ENCODE data around the gene SDSL.

SDSL gene

DNA sequence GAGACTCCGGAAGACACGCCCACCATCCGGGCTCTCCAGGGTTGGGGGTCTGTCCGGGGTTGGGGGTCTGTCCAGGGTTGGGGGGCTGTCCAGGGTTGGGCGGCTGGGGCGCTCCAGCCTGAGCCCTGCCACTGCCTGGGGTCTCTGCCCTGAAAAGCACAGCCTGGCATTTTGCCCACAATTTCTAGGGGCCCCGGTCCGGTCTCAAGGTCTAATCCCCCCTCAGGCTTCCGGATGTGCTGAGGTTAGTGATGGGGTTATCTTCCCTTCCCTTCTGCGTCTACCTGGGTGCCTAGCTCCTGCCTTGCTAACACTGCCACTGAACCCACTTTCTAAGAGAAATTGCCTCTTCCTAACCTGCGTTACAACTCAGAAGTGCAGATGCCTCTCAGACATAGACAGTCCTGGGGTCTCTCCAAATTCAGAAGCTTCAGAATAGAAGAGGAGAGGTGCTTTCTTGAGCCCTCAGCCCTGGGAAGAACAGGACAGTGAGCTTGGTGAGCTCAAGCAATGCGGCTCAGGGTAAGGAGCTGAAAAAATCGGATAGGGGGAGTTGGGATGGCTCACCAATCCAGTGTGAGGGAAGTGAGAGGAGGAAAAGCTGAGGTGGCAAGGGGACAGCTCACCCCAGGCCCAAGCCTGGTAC lies 43.8 kb downstream of the SDSL start:
- DNase-seq, result no peak
- intact Hi-C loops (cut with DNase I), result no loop called here

DNA sequence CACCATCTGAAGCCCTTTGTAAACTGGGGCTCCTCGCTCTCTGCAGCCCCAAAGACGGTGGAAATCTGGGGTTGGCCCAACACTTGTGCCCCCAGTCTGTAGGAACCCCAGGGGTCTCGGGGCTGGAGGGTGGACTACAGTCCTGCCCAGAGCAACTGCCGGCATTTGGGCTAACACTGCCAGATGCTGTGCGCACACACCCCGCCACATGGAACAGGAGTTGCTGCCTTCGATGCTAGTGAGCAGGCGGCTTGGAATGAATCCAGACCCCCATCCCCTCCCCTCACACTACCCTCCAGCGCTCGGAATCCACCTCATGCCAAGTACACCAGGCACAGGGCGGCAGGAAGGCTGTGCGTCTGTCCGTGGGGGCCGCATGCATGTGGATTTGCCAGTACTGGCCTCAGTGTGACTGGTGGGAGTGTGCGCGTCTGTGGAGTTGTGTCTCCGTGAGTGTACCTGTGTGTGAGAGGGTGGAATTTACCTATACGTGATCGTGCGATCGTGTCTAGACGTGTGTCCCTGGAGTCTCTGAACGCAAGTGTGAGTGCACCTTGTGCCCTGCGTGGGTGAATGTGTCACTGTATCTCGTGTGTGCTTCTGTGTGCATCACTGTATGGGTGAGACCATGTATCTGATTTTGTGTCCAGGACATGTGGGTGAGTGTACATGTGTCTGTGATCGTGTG lies 44.4 kb downstream of the SDSL start:
- intact Hi-C loops (cut with DNase I), result no loop called here
- no peak for DNase-seq

DNA sequence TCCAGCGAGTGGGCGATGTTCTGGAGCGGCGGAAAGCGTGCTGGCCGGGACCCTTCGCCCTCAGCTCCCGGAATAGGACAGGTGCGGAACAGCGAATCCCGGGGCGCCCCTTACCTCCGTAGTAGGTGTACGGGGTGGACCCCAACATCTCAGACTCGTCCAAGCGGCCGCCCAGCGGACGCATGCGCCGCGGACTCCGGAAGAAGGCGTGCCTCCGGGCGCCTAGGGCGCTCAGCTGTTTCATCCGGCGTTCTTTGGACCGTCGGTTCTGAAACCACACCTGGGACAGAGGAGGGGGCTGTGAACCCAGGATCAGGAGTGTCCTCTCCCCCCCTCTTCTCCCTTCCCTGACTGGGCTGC lies 44.9 kb downstream of the SDSL start:
- intact Hi-C loops (cut with DNase I), result no loop called here
- no peak for DNase-seq

DNA sequence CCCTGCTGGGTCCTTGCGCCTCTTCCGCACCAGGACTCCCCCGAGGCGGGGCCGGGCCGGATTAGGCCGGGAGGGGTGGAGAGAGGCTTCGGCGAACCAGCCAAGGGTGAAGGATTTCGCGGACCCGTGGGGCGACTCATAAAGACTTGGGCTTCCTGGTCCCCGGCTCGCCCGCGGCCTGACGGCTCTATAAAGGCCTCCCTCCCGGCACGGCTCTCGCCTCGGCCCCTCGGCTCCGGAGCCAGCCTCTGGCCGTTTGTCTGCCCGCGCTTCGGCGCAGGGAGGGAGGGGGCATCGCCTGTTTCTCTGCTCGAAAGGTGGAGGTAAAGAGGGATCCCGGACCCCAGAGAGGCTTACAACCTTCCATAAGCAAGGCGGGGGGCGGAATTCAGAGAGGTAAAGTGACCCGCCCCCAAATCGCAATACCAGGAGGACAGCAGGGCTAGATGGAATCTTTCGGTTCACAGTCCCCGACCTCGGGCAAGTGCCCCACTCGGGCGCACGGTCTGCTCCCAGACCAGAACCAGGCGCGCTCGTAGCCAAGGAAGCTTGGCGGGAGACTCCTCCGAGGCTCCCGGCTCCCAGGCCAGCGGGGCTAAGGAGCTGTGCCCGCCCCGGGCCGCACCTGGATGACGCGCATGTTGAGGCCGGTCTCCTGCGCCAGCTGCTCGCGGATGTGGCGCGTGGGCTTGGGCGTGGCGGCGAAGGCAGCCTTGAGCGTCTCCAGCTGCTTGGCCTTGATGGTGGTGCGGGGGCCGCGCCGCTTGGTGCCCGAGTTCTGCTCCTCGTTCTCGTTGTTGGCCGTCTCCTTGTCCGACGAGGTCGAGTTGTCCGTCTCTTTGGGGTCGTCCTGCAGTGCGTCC lies 45.6 kb downstream of the SDSL start:
- intact Hi-C loops (cut with DNase I), result no loop called here
- DNase-seq, result no peak

DNA sequence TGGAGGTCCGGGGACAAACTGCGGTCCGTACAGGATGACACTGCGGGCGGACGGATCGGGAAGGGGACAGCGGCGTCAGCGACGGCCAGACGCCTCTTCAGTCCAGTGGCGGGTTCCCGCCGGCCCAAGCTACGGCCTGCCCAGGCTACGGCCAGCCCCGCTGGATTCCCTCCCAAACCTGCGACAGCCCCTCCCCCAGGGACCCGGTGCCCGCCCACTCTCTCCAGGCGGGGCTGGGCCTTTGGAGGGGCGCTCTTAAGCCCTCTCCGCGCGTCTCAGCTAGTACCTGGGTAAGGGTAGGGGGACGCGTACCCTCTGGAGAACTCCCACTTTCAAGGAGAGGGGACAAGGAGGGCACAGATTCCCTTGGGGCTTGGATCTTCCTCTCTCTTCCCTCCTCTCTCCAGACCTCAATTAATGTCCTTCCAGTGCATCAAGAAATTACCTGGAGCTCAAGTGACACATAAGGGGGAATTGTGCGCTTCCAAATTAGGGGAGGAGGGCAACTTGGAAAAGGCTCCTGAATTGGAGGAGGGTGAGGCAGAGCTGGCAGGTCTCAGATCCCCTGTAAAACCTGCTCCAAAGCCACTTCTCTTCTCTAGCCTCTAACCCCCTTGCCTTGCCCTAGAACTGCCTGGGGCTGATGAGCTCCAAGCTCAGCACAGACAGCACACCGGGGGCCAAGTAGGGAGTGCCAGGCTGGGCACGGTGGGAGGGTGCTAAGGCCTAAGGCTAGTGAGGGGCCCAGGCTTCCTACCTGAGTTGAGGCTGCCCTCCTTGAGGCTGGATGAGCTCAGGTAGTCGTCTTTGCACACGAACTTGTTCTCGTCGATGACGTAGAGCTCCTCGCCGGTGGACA lies 46.4 kb downstream of the SDSL start:
- no peak for DNase-seq
- intact Hi-C loops (cut with DNase I), result no loop called here

DNA sequence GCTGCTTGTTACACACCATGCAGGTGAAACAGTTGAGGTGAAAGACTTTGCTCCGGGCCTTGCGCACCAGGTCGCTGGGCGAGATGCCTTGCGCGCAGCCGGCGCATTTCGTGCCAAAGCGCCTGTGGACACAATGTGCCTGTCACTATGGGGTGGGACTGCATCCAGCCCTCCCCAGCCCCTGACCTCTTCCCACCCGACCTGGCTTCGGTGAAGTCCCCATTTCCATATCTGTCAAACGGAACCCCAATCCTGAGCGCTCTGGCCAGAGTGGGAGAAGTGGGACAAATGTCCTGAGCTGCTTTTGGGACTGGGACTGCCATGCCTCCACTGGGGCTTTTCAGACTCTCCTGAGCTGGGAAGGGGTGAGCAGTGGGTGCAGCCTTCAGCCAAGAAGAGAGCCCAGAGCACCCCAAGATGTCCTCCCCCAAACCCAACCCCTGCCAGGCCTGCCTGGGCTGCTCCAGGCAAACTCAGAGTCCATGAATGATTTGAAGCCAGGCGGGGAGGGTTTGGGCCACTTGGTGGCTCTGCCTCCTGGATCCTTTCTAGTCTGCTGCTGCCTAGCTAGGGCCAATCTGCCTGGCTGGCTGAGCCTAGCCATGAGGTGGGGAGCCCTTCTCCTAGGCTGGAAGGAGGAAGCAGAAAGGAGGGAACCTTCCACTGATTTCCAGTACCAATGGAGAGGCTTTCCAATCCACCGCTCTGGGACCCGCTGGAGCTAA lies 47.2 kb downstream of the SDSL start:
- intact Hi-C loops (cut with DNase I), result no loop called here
- DNase-seq, result no peak

DNA sequence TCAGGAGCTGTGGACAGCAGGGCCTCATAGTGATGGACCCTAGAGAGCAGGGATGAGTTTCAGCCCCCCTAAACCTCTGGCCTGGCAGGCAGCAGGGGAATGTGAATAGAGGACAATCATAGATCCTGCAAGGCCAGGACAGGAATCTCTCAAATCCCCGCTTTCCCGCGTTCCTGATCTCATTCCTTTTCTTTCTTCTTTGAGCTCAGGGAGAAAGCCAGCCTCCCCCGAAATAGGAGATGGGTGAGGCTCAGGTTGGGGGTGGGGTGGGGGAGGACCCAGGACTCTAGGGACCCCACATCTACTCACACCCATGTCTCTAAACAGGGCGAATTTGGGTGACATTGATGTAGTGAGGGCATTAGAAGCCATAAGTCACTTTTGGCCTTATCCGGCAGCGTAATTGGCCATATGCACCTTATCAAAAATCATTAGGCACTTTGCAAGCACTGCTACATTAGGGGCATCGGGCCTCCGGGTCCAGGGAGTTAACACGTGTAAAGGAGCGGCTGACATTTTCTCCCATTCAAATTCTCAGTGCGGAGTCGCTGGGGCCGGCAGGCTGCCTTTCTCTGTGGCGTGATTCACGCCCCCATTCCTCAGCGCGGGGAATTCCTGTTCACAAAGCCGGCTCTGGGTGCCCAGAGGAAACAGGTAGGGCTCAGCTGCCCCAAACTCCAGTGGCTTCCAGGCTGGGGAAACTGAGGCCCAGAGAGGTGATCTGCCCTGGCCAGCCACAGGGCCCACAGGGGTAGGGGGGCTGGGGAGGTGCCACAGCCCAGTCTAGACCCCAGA lies 48.0 kb downstream of the SDSL start:
- intact Hi-C loops (cut with DNase I), result no loop called here
- no peak for DNase-seq

DNA sequence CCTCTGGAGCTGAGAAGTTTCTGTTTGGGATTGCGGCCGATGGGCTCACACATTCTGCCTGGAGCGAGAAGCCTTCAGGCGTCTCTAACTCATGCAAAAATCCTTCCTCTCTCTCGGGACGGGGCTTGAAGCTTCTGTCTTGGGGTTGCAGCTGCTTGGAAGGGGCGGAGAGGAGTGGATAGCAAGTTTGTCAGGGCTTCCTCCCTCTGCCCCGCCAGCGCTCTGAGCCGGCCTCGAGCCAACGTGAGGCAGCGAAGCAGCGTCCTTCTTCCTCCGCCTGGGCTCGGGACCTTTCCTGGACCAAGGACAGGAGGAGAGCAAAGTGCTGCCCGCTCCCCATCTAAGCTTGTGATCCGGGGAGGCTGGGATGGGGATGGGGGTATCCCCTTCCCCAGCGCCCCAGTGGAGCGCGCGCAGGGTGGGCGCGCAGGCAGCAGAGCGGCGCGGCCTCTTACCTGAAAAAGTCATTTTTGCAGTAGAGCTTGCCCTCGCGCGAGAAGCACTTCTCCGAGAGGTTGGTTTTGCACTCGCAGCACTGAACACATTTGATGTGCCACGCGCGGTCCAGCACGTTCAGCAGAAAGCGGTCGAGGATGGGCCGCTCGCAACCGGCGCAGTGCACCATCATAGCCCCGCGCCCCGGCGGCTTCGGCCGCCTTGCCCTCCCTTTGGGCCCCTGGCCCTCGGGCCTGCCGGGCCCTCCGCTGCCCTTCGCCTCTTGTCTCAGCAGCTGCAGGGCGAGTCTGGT lies 48.9 kb downstream of the SDSL start:
- DNase-seq, result no peak
- intact Hi-C loops (cut with DNase I), result no loop called here

DNA sequence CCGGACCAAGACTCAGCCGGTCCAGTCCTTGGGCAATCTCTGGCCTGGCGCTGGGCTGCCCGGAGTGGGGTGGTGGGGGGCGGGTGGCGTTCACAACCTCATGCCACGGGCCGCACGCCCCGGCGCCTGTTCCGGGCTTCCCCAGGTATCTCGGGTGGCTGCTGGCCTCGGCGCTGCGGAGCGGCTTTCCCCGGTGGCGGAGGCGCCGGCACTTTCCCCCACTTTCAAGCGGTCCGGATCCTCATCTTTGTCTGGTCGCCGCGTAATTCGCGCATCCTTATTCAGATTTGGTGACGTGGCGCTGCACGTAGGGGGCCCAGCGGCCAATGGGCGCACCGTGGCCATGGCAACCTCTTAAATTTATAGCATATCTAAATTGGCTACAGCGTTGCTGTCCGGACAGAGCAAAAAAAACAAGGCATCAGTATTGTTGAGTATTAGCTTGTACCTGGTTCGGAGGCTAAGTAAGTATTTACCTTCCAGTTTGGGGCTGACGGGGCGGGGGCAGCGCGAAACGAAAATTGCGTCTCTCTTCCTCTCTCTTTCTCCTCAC lies 49.5 kb downstream of the SDSL start, which contains the start of gene LHX5:
LHX5 (minus strand) TSS at position 253 of the 553 bp plus-strand sequence. CDS start 373 bp downstream, outside the sequence.
- DNase-seq, result peak in 1 of 10 donors; percentile 3
- intact Hi-C loops (cut with DNase I), result no loop called here

DNA sequence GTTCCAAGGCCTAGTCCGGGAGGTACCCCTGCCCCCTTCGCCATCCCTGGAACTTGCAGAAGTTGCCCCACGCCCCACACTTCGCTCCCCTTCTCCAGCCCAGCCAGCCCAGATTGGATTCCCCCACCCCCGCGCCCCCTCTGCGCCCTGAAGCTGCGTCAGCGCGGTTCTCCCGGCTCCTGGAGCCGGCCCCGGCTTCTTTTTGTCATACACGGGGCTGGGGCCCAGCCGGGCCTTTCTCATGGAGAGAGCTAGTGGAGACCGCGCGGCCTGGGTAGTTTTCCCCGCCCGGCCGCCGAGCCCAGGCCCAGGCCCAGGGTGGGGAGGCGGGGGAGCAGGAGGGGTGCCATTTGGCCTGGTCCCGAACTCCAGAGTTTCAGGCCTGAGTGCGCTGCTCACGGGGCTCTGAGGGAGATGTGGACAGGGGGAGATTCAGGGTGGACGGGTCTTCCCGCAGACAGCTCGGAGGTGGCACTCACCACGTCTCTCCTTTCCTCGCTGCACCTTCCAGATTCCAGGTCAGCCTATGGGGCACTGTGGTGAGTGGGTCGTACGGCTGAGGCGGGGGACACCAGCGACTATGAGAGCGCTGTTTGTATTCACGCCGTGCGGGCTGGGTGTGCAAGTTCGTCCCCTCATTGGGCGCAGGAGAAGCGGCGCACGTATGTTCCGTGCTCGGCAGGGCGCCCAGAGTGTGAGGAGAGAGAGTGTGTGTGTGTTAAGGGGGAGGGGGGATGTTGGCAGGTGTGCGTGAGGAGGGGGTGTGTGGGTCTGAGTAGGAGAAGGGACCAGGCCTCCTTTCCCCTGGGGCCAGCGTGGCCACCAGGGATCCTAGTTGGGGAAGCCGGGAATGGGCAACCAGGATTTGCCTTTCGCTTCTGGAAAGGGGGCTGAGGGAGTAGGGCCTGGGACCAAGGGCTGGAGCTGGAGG lies 50.3 kb downstream of the SDSL start:
- DNase-seq, result no peak
- intact Hi-C loops (cut with DNase I), result no loop called here

DNA sequence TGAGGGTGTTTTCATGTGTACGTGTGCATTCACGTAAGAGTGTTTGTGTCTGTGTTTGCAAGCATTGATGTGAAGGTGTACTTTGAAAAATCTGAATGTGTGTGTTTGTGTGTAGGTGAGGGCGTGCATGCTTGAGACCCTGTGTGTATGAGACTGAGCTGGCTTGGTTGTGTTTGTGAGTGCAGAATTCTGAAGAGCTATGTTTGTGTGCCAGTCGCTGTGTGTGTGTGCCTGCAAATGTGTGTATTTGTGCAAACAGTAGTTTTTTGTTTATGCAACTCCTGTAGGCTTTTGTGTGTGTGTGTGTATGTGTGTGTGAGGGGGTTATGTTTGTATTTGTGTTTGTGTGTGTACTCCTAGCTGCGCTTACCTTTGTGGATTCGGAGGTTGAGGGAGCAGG lies 51.2 kb downstream of the SDSL start:
- intact Hi-C loops (cut with DNase I), result no loop called here
- no peak for DNase-seq

DNA sequence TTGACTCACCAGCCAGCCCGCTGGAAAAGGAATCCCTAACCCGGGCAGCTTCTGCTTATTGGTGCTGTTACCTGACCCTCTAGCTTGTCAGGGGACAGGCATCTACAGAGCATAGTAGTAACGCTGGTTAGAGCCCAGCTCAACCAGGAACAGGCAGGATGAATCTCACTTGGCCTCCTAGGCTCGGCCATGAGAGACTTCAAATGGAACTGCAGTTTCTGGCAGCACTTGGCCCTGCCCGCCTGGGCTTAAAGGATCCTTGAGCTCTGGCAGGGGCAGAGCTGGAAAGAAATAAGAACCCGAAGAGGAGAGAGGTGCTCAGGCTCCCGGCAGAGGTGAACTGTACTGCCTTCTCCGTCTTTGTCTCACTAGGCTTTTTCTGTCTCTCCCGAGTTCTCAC lies 51.8 kb downstream of the SDSL start:
- intact Hi-C loops (cut with DNase I), result no loop called here
- DNase-seq, result no peak

DNA sequence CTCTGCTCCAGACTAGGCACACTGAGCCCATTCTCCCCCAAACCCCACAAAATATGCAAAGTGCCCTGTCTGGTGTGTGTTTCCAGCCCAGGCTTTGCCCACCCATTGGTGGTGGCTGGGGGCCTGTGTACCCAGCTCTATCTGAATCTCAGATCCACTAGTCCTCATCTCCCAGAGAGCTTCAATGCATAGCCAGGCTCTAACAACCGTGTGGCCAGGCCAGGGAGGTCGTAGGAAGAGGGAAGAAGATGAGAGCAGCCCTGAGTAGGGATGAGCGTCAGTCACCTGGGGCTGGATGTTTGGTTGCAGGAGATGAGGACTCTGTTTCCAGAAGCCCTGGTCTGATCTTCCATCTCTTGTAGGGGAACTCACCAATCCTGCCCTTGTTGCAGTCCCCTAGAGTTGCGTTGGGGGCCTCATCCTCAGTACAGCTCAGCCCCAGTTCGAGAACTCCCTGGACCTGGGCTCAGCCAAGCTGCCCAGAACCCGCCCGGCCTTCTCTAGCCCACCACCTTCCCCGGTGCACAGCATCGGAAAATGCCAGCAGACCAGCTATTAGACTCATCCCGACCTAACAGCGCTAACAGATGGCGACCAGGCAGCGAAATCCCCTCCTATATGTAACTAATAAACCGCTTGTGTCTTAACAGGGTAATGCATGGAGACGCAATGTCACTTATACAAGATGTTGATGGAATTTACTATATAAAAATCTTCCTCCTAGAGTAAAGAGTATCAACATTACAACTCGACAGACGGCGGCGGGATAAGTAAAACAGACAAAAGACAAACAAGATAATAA lies 52.7 kb downstream of the SDSL start:
- intact Hi-C loops (cut with DNase I), result no loop called here
- DNase-seq, result no peak

DNA sequence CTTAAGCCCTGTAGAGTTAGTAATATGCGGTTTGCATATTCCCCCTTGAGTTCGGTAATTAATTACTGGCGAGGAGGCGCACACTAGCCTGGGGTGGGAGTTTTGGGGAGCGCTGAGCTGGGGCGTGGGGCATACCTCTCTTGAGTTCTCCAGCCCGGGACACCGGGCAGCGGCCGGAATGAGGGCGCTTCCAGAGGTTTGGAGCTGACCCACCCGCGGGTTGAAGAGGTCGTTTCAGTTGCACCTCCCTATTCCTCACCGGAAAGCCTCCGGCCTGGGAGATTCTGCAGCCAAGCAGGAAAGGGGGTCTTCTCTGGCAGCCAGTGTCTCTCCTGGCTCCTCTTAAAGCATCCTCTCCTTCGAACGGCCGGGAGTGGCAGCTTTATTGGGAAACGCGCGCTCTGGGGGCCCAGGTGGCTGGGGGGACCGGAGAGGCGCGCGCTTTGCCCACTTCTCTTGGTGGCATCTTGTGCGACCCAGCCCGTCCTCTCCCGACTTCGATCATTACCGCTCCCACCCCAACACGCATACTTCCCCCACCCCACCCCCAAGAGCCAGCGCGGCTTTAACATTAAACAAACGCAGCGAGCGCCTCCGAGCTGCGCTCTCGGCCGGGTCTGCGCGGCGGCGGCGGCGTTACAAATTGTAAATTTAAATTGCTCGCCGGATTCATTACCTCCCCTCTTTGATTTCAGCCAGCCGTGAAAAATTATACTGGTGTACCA lies 53.4 kb downstream of the SDSL start:
- DNase-seq, result no peak
- intact Hi-C loops (cut with DNase I), result no loop called here

DNA sequence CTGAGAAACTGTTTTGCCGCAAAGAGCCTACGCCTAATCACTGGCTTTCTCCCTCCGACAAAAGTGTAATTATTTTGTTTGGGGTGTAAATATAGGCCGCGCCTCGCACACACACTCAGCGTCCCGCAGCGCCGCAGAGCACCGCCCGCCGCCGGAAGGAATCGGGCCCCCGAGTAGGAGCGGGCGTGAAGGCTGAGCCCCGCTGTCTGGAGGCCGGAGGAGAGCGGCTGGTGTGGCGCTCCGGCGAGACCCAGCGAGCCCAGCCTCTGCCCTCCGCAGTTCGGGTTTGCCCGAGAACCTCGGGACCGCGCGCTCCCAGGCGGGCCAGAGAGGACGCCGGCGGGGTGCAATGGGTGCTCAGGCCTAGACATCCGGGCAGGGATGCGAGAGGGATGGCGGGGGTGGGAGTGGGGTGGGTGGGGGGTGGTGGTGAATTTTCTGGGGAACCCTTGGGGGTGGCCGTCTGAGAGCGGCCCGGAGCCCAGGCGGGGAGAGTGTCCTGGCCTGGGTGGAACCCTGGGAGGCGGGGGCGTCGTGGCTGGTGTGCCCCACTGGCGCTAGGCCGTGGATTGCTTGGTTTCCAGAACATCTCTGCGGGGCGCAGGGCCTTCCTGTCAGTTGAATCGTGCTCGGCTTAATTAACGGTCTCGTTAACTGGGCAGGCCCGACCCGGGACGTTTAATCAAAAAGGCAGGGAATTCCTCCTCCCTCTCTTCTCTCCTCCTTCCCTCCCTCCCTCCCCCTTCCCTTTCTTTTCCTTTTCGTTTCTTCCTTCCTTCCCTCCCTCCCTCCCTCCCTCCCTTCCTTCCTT lies 54.2 kb downstream of the SDSL start:
- intact Hi-C loops (cut with DNase I), result no loop called here

More for the DNA sequence above, 54.2 kb downstream of the SDSL start:
- DNase-seq, result peak in 1 of 10 donors; percentile 58

All from posterior cingulate gyrus (tissue), 11 donors.